AG04449 (cell line): ENCODE results near the gene PITRM1.
"Not testable (repeated sequence)": the region's sequence is repeated elsewhere in the genome, so short reads cannot be mapped to it uniquely, and the experiment has no call there.

ENCODE experiments used
- CTCF ChIA-PET: fragments of 350-600 bp; formaldehyde crosslinking; extraction: SDS; loops from one replicate; lab custom pipeline; 2021; ENCODE audit warnings: antibody characterized with exemption; lab: Yijun Ruan, JAX
- POLR2A ChIA-PET: fragments of 400-600, 350-600 bp; formaldehyde crosslinking; extraction: SDS; loops from one replicate; lab custom pipeline; 2020; ENCODE audit warnings: antibody characterized with exemption, inconsistent platforms; lab: Yijun Ruan, JAX
- DNase-seq: peaks from one replicate; pipeline ENCODE4 v3.0.0-alpha.2; 2010; ENCODE audit warnings: low read depth, low spot score
- H3K4me3 ChIP-seq: 2 replicates; pipeline ENCODE4 v1.5.1; 2011; ENCODE audit warnings: low read depth, mild to moderate bottlenecking, control low read depth, low read length
- TF ChIP-seq, protein P1 (sequence below): IDR thresholded peaks from one replicate; pipeline ENCODE4 v1.5.1; 2011; ENCODE audit warnings: mild to moderate bottlenecking, moderate library complexity, low read length, control low read depth, inconsistent platforms; ENCODE audit not compliant: insufficient read depth; ENCODE audit errors: missing control alignments

Gene PITRM1

GRCh38 chr10:3172446-3173170 is at the start of gene PITRM1:
PITRM1 (minus strand) TSS chr10:3172782; CDS start chr10:3172772, 10 bp downstream.
- POLR2A ChIA-PET: interaction anchor here (0.5 to 1.3 kb wide), 6 partner anchors 9 to 613 kb away, joined by 3 to 9 read pairs (median 4); partner anchors contain the start of gene KLF6
- TF ChIP-seq, protein P1, sequence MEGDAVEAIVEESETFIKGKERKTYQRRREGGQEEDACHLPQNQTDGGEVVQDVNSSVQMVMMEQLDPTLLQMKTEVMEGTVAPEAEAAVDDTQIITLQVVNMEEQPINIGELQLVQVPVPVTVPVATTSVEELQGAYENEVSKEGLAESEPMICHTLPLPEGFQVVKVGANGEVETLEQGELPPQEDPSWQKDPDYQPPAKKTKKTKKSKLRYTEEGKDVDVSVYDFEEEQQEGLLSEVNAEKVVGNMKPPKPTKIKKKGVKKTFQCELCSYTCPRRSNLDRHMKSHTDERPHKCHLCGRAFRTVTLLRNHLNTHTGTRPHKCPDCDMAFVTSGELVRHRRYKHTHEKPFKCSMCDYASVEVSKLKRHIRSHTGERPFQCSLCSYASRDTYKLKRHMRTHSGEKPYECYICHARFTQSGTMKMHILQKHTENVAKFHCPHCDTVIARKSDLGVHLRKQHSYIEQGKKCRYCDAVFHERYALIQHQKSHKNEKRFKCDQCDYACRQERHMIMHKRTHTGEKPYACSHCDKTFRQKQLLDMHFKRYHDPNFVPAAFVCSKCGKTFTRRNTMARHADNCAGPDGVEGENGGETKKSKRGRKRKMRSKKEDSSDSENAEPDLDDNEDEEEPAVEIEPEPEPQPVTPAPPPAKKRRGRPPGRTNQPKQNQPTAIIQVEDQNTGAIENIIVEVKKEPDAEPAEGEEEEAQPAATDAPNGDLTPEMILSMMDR: no peak

DNA sequence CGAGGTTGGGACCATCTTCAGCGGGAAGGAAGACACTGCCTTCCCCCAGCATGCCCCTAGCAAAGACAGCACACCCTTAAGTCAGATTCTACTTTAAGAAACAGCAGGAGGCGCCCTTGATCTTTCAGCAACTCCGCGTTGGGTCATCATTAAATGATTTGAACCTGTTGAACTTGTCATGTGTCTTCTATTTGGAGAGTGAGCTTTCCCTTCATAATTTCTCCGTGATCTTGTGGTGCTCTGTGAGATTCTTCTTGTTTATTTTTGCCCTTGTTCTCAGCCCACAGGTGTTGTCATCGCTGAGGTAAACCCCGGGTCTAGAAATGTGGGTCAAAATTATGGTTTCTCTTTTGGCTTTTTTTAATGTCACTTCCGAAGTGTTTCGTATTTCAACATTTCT is 49.5 kb upstream of the PITRM1 start:
- no peak for DNase-seq
- ChIA-PET CTCF (interaction anchor here (1.3 to 1.4 kb wide), 3 partner anchors 24 to 28 kb away, joined by 3 to 4 read pairs (median 4); no protein-coding TSS in a partner anchor), POLR2A (no interaction called here)
- TF ChIP-seq, protein P1: peak; percentile 4
- H3K4me3 ChIP-seq: no peak overlapping the region

More at GRCh38 chr10:3172446-3173170, at the start of gene PITRM1:
- peak; percentile 93 for DNase-seq
- peak within 1 kb of the TSS; percentile 84 for H3K4me3 ChIP-seq
- CTCF ChIA-PET: no interaction called here

DNA sequence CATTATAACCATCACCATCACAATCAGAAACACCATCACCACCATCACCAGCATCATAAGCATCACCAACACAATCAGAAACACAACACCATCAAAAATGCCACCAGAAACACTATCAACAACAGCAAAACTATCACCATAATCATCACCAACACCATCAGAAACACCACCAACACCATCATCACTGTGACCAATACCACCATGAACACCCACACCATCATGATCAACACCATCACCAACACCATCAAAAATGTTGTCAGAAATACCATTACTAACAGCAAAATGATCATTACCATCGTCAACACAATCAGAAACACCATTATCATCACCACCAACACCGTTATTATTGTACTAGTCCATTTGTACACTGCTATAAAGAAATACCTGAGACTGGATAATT is 49.0 kb upstream of the PITRM1 start:
- CTCF ChIA-PET: interaction anchor here (1.3 to 1.4 kb wide), 2 partner anchors 24 to 28 kb away, joined by 4 read pairs; no protein-coding TSS in a partner anchor
- POLR2A ChIA-PET: not testable (repeated sequence)

DNA sequence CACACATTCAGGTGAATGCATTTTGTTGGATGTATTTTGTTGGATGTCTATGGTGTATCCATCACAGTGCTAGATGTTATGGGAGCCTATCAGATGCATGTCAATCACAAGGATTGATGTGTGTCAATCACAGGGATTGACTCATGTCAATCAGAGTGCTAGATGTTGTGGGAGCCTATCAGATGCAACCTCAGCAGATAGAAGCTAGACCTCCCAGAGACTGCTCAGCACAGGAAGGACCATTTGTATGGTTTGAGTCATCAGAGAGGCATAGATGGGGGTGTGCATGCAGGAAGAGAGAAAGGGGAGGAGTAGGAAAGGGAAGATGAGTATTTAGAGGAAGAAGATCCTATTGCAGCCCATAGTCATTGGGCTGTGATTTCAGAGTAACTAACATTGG is 48.3 kb upstream of the PITRM1 start:
- ChIA-PET CTCF (interaction anchor here (1.1 to 1.3 kb wide), 2 partner anchors 23 to 24 kb away, joined by 3 to 4 read pairs; no protein-coding TSS in a partner anchor), POLR2A (no interaction called here)
- TF ChIP-seq, protein P1: no peak
- DNase-seq: no peak
- no peak overlapping the region for H3K4me3 ChIP-seq

More for the DNA sequence above, 49.0 kb upstream of the PITRM1 start:
- not testable (repeated sequence) for H3K4me3 ChIP-seq, DNase-seq

DNA sequence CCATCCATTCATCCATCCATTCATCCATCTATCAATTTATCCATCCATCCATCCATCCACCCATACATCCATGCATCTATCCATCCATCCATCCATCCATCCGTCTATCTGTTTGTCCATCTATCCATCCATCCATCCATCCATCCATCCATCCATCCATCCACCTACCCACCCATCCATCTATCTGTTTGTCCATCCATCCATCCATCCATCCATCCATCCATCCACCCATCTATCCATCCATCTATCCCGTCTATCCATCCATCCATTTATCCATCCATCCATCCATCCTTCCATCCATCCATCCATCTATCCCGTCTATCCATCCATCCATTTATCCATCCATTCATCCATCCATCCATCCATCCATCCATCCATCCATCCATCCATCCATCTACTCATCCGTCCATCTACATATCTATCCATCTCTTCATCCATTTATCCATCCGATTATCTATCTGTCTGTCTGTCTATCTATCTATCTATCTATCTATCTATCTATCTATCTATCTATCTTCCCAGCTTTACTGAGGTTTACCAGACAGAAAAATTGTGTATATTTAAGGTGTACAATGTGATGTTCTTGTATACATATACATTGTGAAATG is 46.5 kb upstream of the PITRM1 start:
- POLR2A ChIA-PET, DNase-seq, H3K4me3 ChIP-seq: not testable (repeated sequence)
- CTCF ChIA-PET: interaction anchor here (1.3 to 1.8 kb wide), 2 partner anchors 21 to 26 kb away, joined by 4 to 5 read pairs; no protein-coding TSS in a partner anchor

GRCh38 chr10:3217853-3218252 is 45.3 kb upstream of the PITRM1 start:
- ChIA-PET POLR2A (interaction anchor here (0.6 to 1.4 kb wide), 2 partner anchors 9 to 1604 kb away, joined by 3 to 5 read pairs; no protein-coding TSS in a partner anchor), CTCF (interaction anchor here (1.0 to 1.8 kb wide), 3 partner anchors 20 to 1597 kb away, joined by 3 to 4 read pairs (median 3); no protein-coding TSS in a partner anchor)
- TF ChIP-seq, protein P1: no peak
- no peak overlapping the region for H3K4me3 ChIP-seq
- DNase-seq: no peak

DNA sequence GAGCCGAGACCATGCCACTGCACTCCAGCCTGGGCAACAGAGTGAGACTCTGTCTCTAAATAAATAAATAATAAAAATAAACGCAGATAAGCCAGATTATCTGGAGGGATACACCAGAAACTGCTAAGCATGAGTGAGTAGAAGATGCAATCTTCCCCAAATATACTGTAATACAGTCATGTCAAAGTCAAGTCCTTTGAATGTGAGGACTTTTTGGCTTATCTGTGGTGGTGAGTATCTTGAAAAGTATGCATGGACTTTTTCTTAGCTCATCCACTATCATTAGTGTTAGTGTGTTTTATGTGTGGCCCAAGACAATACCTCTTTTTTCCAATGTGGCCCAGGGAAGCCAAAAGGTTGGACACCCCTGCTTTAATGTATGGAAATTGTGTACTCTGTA is 44.7 kb upstream of the PITRM1 start:
- peak; percentile 69 for DNase-seq
- H3K4me3 ChIP-seq: no peak overlapping the region
- ChIA-PET POLR2A (interaction anchor here (0.6 to 1.4 kb wide), 2 partner anchors 10 to 1605 kb away, joined by 3 to 5 read pairs; no protein-coding TSS in a partner anchor), CTCF (interaction anchor here (1.0 to 1.4 kb wide), 4 partner anchors 17 to 1597 kb away, joined by 3 to 6 read pairs (median 3); no protein-coding TSS in a partner anchor)
- TF ChIP-seq, protein P1: no peak
